GM19351 (cell line): ENCODE results near the gene EEF2K.
"Not testable (repeated sequence)": the region's sequence is repeated elsewhere in the genome, so short reads cannot be mapped to it uniquely, and the experiment has no call there.

Source experiments
- ATAC-seq: cut with Tn5 transposase; IDR thresholded peaks from one replicate; pipeline ENCODE4 v1.9.1; 2021; ENCODE audit warnings: mild to moderate bottlenecking, moderate library complexity; ENCODE audit not compliant: unreplicated experiment

EEF2K gene

DNA sequence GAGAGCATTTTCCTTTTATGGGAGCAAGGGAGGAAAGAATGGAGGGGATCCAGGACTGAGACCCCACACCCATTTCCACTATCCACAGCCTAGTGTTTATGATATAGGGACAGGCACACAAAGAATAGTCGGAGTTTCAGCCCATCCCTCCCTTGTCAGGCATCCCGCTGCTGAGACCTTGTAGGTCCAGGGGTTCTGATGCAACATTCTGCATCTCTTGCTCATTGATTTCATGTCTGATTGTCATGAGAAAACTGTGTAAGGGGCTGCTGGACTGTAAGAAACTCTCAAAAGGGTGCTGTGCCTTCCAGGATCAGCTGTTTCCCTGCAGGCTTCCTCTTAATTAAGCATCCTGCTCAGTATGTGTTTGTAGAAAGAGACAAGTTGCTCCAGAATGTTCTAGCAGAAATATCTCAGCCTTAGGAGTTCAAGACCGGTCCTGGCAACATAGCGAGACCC, 85.8 kb downstream of the EEF2K start:
- ATAC-seq, result no peak

DNA sequence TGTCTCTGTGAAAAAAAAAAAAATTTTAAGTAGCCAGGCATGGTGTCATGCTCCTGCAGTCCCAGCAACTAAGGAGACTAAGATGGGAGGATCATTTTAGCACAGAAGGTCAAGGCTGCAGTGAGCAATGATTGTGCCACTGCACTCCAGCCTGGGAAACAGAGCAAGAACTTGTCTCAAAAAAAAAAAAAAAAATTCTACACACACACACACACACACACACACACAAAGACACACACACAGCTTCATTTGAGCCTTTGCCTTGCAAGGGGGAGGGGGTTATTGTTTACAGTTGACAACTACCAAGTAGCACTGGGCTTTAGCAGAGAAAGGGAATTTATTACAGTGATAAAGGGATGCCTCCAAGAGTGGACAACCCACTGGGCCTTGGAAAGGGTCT, 86.2 kb downstream of the EEF2K start:
- no peak for ATAC-seq

- no peak for ATAC-seq
Measured at GRCh38 chr16:22293137-22294106, 87.3 kb downstream of the EEF2K start.

DNA sequence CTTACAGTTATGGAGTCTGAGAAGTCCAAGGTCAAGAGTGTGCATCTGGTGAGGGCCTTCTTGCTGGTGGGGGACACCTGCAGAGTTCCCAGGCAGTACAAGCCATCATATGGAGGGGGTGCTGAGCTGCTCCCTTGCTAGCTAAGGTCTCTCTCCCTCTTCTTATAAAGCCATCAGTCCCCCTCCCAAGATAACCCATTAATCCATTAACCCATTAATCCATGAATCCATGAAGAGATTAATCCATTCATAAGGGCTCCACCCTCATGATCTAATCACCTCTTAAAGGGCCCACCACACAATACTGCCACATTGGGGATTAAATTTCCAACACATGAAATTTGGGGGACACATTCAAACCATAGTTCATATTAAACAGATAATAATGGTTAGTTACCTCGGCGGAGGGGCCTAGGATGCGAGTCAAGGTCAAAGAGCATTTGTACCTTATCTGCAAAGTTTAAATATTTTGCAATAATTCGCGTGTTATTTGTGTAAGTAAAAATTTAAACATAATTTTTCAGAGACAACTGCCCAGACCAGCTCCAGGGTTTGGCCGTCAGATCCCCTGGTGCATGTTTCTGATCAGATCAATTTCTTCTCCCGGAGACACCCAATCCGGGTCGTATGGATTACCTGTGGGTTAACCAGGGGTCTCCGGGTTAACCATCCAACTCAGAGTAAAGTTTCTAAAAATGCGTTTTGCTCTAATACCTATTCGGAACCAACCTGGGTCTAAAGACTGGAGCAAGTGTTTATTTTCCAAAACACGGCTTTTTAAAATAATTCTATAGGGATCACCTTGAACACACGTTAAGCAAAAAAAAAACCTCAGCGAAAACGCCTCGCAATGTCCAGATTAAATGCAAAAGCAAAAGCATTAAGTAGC, 90.4 kb downstream of the EEF2K start:
- no peak for ATAC-seq

GRCh38 chr16:22297114-22297870, 91.2 kb downstream of the EEF2K start, which contains the start of gene POLR3E:
POLR3E (plus strand) TSS chr16:22297409; CDS start chr16:22302969, 5,560 bp downstream.
- ATAC-seq, result peak; percentile 79

- peak; percentile 35 for ATAC-seq
Measured at GRCh38 chr16:22297871-22298733, 92.0 kb downstream of the EEF2K start.

- no peak for ATAC-seq
Measured at GRCh38 chr16:22299036-22299435, 93.0 kb downstream of the EEF2K start.

GRCh38 chr16:22300427-22301071, 94.5 kb downstream of the EEF2K start:
- ATAC-seq, result no peak

- not testable (repeated sequence) for ATAC-seq
Measured at GRCh38 chr16:22301423-22301822, 95.3 kb downstream of the EEF2K start.

DNA sequence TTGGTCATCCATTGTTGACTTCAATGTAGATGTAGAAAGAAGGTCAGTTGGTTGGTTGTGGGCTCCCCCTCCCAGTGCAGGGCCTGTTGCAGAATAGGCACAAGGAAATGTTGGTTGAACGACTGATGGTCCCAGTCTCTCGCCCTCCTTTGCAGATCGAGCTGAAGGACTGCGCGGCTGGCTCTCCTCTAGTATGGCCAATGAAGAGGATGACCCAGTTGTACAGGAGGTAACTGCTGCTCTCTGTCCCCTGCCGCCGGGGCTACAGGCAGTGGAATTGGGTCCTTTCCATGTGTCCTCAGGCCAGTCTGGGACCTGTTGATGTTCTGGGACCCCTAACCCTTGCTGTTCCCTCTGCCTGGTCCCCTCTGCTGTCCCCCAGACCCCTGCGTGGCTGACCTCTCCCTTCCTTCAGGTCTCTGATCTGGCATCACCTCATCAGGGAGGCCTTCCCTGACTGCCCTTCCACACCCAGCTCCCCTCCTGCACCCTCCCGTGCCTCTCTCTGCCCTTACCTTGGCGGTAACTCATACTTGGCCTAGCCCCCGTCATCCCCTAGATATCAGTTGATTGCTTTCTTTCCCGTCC, 96.8 kb downstream of the EEF2K start:
- no peak for ATAC-seq

GRCh38 chr16:22304411-22304810, 98.3 kb downstream of the EEF2K start:
- ATAC-seq, result no peak

DNA sequence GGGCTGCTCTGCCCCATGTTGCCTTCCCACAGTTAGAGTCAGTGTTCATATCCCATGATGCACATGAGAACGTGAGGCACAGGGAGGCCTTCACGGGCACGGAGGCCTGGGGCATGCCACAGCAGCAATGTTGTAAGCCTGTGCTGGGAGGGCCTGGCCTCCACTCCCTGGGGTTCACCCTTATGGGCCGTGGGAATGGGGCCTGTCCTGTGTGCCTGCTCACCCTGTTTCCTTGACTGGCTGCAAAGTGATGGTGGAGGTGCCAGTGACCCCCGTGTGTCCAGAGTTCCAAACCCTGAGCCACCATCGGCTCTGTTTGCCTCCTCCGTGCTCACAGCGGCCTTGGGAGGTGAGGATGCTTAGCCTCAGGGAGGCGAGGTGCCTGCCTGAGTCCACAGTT, 100.7 kb downstream of the EEF2K start:
- no peak for ATAC-seq

GRCh38 chr16:22307838-22308237, 101.8 kb downstream of the EEF2K start:
- ATAC-seq, result no peak

GRCh38 chr16:22308824-22309520, 102.9 kb downstream of the EEF2K start:
- ATAC-seq, result no peak

GRCh38 chr16:22311520-22311919, 105.4 kb downstream of the EEF2K start:
- no peak for ATAC-seq

GRCh38 chr16:22312897-22313781, 107.1 kb downstream of the EEF2K start:
- ATAC-seq, result no peak

- no peak for ATAC-seq
Measured at GRCh38 chr16:22313876-22314470, 107.9 kb downstream of the EEF2K start.
